Right renal pelvis (tissue), 4 donors: Measurements from ENCODE around the gene CPM. TPM values are rescaled to one million over a fixed set of nuclear protein-coding genes. Genes with fewer than 3 reads are reported as not detected.

Experiments
- DNase-seq, 4 donors: peaks; one replicate each; pipeline ENCODE4 v3.0.0-alpha.2; 2013; ENCODE audit warnings: low read depth in 4 of 4, low spot score in 3 of 4, missing footprints in 1 of 4
- polyA plus RNA-seq, 4 donors: library from polyadenylated mRNA; unstranded; fragments of 120-200 nt; gene quantifications; one replicate each; pipeline ENCODE4 v1.2.1, GENCODE V29; 2013; ENCODE audit not compliant: insufficient read length in 4 of 4

CPM gene
- polyA plus RNA-seq, 4 donors: 25.5 to 28.6 (median 27.4) TPM

- no peak for DNase-seq
These were observed 50.6 kb downstream of the CPM start for GRCh38 chr12:68882251-68882964.

- DNase-seq: no peak
These were observed 52.2 kb downstream of the CPM start for GRCh38 chr12:68880660-68881325.

GRCh38 chr12:68878846-68879245, 54.1 kb downstream of the CPM start:
- DNase-seq: no peak

GRCh38 chr12:68878283-68878682, 54.7 kb downstream of the CPM start:
- no peak for DNase-seq

GRCh38 chr12:68877583-68877982, 55.4 kb downstream of the CPM start:
- DNase-seq: no peak

GRCh38 chr12:68876461-68876860, 56.5 kb downstream of the CPM start:
- no peak for DNase-seq

GRCh38 chr12:68873316-68873715, 59.7 kb downstream of the CPM start:
- no peak for DNase-seq

GRCh38 chr12:68871921-68872320, 61.0 kb downstream of the CPM start:
- peak in 1 of 4 donors; percentile 3 for DNase-seq

GRCh38 chr12:68871396-68871795, 61.6 kb downstream of the CPM start:
- no peak for DNase-seq

GRCh38 chr12:68870443-68870842, 62.5 kb downstream of the CPM start:
- no peak for DNase-seq

GRCh38 chr12:68870011-68870410, 63.0 kb downstream of the CPM start:
- DNase-seq: no peak

GRCh38 chr12:68868043-68868790, 64.8 kb downstream of the CPM start:
- no peak for DNase-seq

GRCh38 chr12:68867606-68868005, 65.4 kb downstream of the CPM start:
- no peak for DNase-seq

GRCh38 chr12:68866950-68867349, 66.0 kb downstream of the CPM start:
- DNase-seq: no peak

- DNase-seq: no peak
These were observed 67.4 kb downstream of the CPM start for GRCh38 chr12:68865399-68866164.

- no peak for DNase-seq
These were observed 68.4 kb downstream of the CPM start for GRCh38 chr12:68864604-68865003.

- DNase-seq: peak; percentile 8 to 27 (median 22)
These were observed 69.0 kb downstream of the CPM start for GRCh38 chr12:68863886-68864454.

- DNase-seq: no peak
These were observed 69.7 kb downstream of the CPM start for GRCh38 chr12:68863109-68863770.

- no peak for DNase-seq
These were observed 71.1 kb downstream of the CPM start for GRCh38 chr12:68861890-68862289.

GRCh38 chr12:68856510-68856909, 76.5 kb downstream of the CPM start:
- no peak for DNase-seq
